GM12865 (cell line): ENCODE data around the gene UBD.

Experiments used
- DNase-seq: peaks from one replicate; pipeline ENCODE4 v3.0.0; 2010; ENCODE audit warnings: low read depth
- H3K4me3 ChIP-seq: 2 replicates; pipeline ENCODE4 v1.5.1; 2011; ENCODE audit warnings: mild to moderate bottlenecking, low read depth, low read length, control low read depth
- TF ChIP-seq, protein P1 (sequence below): IDR thresholded peaks from 2 replicates; pipeline ENCODE4 v1.5.1; 2011; ENCODE audit warnings: low read length, control low read depth, low read depth, inconsistent platforms; ENCODE audit not compliant: insufficient read depth; ENCODE audit errors: missing control alignments

The UBD gene

DNA sequence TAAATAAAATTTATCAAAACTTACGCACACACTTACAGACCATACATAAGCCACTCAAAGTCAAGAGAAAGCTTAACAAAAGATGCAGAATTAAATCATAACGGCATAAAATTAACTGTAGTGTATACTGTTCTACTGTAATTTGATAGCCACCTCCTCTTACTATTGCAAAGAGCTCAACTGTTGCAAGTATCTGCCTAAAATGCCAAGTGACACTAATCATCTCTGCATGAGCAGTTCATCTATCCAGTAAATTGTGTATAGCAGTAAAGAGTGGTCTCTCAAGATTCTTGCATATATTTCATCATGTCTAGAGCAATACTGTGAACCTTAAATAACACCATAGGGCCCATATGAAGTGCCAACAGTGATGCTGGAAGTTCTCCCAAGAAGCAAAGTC lies 37.7 kb upstream of the UBD start:
- no peak for DNase-seq
- H3K4me3 ChIP-seq: no peak overlapping the region
- TF ChIP-seq, protein P1, sequence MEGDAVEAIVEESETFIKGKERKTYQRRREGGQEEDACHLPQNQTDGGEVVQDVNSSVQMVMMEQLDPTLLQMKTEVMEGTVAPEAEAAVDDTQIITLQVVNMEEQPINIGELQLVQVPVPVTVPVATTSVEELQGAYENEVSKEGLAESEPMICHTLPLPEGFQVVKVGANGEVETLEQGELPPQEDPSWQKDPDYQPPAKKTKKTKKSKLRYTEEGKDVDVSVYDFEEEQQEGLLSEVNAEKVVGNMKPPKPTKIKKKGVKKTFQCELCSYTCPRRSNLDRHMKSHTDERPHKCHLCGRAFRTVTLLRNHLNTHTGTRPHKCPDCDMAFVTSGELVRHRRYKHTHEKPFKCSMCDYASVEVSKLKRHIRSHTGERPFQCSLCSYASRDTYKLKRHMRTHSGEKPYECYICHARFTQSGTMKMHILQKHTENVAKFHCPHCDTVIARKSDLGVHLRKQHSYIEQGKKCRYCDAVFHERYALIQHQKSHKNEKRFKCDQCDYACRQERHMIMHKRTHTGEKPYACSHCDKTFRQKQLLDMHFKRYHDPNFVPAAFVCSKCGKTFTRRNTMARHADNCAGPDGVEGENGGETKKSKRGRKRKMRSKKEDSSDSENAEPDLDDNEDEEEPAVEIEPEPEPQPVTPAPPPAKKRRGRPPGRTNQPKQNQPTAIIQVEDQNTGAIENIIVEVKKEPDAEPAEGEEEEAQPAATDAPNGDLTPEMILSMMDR: no peak

GRCh38 chr6:29596381-29596900 lies 36.9 kb upstream of the UBD start:
- no peak for DNase-seq
- no peak overlapping the region for H3K4me3 ChIP-seq
- TF ChIP-seq, protein P1: no peak

GRCh38 chr6:29593199-29593855 lies 33.8 kb upstream of the UBD start:
- no peak overlapping the region for H3K4me3 ChIP-seq
- TF ChIP-seq, protein P1: no peak
- no peak for DNase-seq

DNA sequence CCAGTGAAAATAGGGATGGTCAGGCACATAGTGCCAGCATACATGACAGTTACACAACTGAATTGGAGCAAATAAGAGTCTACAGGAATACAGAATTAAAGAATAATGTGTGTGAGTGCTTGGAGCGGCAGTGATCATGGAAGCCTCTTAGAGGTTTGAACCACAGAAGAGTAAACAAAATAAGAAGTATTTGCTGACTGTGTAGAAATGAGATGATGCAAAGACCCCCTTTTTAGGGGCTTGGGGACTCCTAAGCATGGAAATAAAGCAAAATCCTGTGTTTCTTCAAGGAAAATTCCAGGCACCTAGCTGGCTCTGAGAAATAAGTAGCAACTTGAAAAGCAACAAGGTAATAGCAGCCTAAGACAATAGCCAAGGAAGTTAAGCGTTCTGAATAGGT lies 32.1 kb upstream of the UBD start:
- DNase-seq: no peak
- TF ChIP-seq, protein P1: no peak

GRCh38 chr6:29590218-29590808 lies 30.8 kb upstream of the UBD start:
- H3K4me3 ChIP-seq: no peak overlapping the region
- no peak for DNase-seq
- TF ChIP-seq, protein P1: no peak

More for the DNA sequence above, 32.1 kb upstream of the UBD start:
- H3K4me3 ChIP-seq: no peak overlapping the region

DNA sequence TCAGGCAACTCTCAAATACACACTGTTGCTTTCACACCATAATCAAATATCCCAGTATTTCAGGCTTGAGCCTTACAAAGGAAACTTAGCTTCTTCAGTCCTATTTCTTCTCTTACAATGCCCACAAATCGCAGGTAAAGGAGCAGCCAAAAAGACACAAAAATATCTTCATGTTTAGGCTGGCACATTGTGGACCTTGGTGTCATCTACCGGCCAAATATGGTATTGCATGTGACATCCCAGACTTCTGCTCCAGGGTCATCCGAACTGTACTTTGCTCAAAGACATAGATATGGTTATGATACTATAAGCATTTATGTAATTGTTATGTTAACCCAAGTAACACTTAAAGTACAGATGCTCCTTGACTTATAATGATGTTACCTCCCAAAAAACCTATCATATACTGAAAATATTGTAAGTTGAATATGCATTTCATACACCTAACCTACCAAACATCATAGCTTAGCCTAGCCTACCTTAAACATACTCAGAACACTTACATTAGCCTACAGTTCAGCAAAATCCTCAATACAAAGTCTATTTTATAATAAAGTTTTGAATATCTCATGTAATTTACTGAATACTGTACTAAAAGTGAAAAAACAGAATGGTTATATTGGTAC lies 30.0 kb upstream of the UBD start:
- no peak overlapping the region for H3K4me3 ChIP-seq
- TF ChIP-seq, protein P1: peak; percentile 98
- DNase-seq: peak; percentile 64
